SK-N-SH treated with all-trans-retinoic acid at 6 μM for 48 hours (cell line): Measurements from ENCODE around the gene SCN1A.

Experiments used
- ATAC-seq: fragments of 200-7000 bp; cut with Tn5 transposase; 3 replicates; pipeline ENCODE4 v1.9.1; 2020; ENCODE audit warnings: mild to moderate bottlenecking, moderate library complexity
- ARNTL ChIP-seq: fragments of 450-650 bp; formaldehyde crosslinking; IDR thresholded peaks from 2 replicates; pipeline ENCODE4 v1.5.0; 2020; ENCODE audit warnings: low read depth, mild to moderate bottlenecking, moderate library complexity, borderline replicate concordance
- BACH2 ChIP-seq: fragments of 250-450 bp; sonication (Bioruptor Pico); IDR thresholded peaks from 2 replicates; pipeline ENCODE4 v1.9.0; 2021; ENCODE audit warnings: mild to moderate bottlenecking, borderline replicate concordance
- CREB5 ChIP-seq: fragments of 250-450 bp; sonication (Bioruptor Pico); IDR thresholded peaks from 2 replicates; pipeline ENCODE4 v1.5.1; 2020; ENCODE audit warnings: low read depth, mild to moderate bottlenecking, moderate library complexity
- CSDC2 ChIP-seq: fragments of 250-450 bp; sonication (Bioruptor Pico); IDR thresholded peaks from 2 replicates; pipeline ENCODE4 v1.5.0; 2020; ENCODE audit warnings: mild to moderate bottlenecking, moderate library complexity
- CSRNP3 ChIP-seq: fragments of 250-450 bp; sonication (Bioruptor Pico); IDR thresholded peaks from 2 replicates; pipeline ENCODE4 v1.5.1; 2021; ENCODE audit warnings: mild to moderate bottlenecking, moderate library complexity
- ESRRG ChIP-seq: fragments of 250-450 bp; sonication (Bioruptor Pico); IDR thresholded peaks from 2 replicates; pipeline ENCODE4 v1.6.1; 2021; ENCODE audit warnings: mild to moderate bottlenecking
- GLIS3 ChIP-seq: fragments of 250-450 bp; sonication (Bioruptor Pico); IDR thresholded peaks from 2 replicates; pipeline ENCODE4 v1.5.0; 2020; ENCODE audit warnings: mild to moderate bottlenecking, moderate library complexity
- ISL1 ChIP-seq: fragments of 250-450 bp; sonication (Bioruptor Pico); IDR thresholded peaks from 2 replicates; pipeline ENCODE4 v2.1.2; 2022; ENCODE audit warnings: mild to moderate bottlenecking, moderate library complexity
- OSR1 ChIP-seq: fragments of 250-450 bp; sonication (Bioruptor Pico); IDR thresholded peaks from 2 replicates; pipeline ENCODE4 v1.8.0; 2022; ENCODE audit warnings: moderate library complexity, mild to moderate bottlenecking, inconsistent platforms
- PATZ1 ChIP-seq: fragments of 250-450 bp; sonication (Bioruptor Pico); IDR thresholded peaks from 2 replicates; pipeline ENCODE4 v1.8.0; 2020; ENCODE audit warnings: mild to moderate bottlenecking, moderate library complexity, borderline replicate concordance
- POU6F1 ChIP-seq: fragments of 250-450 bp; sonication (Bioruptor Pico); IDR thresholded peaks from 2 replicates; pipeline ENCODE4 v1.8.0; 2021; ENCODE audit warnings: low read depth, mild to moderate bottlenecking, moderate library complexity, borderline replicate concordance
- PPARA ChIP-seq: fragments of 250-450 bp; sonication (Bioruptor Pico); IDR thresholded peaks from 2 replicates; pipeline ENCODE4 v1.5.0; 2020; ENCODE audit warnings: mild to moderate bottlenecking, borderline replicate concordance
- RARB ChIP-seq: fragments of 250-450 bp; sonication (Bioruptor Pico); IDR thresholded peaks from 2 replicates; pipeline ENCODE4 v1.8.0; 2021; ENCODE audit warnings: mild to moderate bottlenecking, moderate library complexity
- SNAI2 ChIP-seq: fragments of 250-450 bp; sonication (Bioruptor Pico); IDR thresholded peaks from 2 replicates; pipeline ENCODE4 v1.5.0; 2020; ENCODE audit warnings: mild to moderate bottlenecking, moderate library complexity
- TCF4 ChIP-seq: fragments of 250-450 bp; sonication (Bioruptor Pico); IDR thresholded peaks from 2 replicates; pipeline ENCODE4 v1.8.0; 2021; ENCODE audit warnings: mild to moderate bottlenecking, moderate library complexity, borderline replicate concordance
- TOX ChIP-seq: fragments of 250-450 bp; sonication (Bioruptor Pico); IDR thresholded peaks from 2 replicates; pipeline ENCODE4 v1.8.0; 2021; ENCODE audit warnings: mild to moderate bottlenecking, moderate library complexity, borderline replicate concordance
- TSHZ2 ChIP-seq: fragments of 250-450 bp; sonication (Bioruptor Pico); IDR thresholded peaks from 2 replicates; pipeline ENCODE4 v1.5.0; 2020; ENCODE audit warnings: mild to moderate bottlenecking, moderate library complexity
- ZC3H10 ChIP-seq: fragments of 250-450 bp; sonication (Bioruptor Pico); IDR thresholded peaks from 2 replicates; pipeline ENCODE4 v1.5.1; 2021; ENCODE audit warnings: mild to moderate bottlenecking, moderate library complexity
- ZFP3 ChIP-seq: fragments of 250-450 bp; sonication (Bioruptor Pico); IDR thresholded peaks from 2 replicates; pipeline ENCODE4 v1.5.0; 2020; ENCODE audit warnings: mild to moderate bottlenecking, moderate library complexity
- ZFP30 ChIP-seq: fragments of 450-650 bp; formaldehyde crosslinking; IDR thresholded peaks from 2 replicates; pipeline ENCODE4 v1.5.0; 2022; ENCODE audit warnings: mild to moderate bottlenecking, moderate library complexity
- ZNF565 ChIP-seq: fragments of 450-650 bp; formaldehyde crosslinking; conservative IDR thresholded peaks from 2 replicates; pipeline ENCODE4 v1.5.0; 2020; ENCODE audit warnings: low read depth, mild to moderate bottlenecking, moderate library complexity
- ZNF70 ChIP-seq: fragments of 450-650 bp; formaldehyde crosslinking; IDR thresholded peaks from 2 replicates; pipeline ENCODE4 v1.5.0; 2020; ENCODE audit warnings: mild to moderate bottlenecking, moderate library complexity
- ZNF8 ChIP-seq: fragments of 450-650 bp; formaldehyde crosslinking; IDR thresholded peaks from 2 replicates; pipeline ENCODE4 v1.5.0; 2020; ENCODE audit warnings: mild to moderate bottlenecking, moderate library complexity

The SCN1A gene

GRCh38 chr2:166115589-166115988, 12.2 kb downstream of the SCN1A start:
- TF ChIP-seq PATZ1 (CRISPR knock-in tag) (no peak), TSHZ2 (CRISPR knock-in tag) (no peak), ZC3H10 (CRISPR knock-in tag) (no peak), CSDC2 (CRISPR knock-in tag) (no peak), TOX (no peak), ISL1 (CRISPR knock-in tag) (no peak), GLIS3 (CRISPR knock-in tag) (no peak), SNAI2 (CRISPR knock-in tag) (no peak), ZFP3 (CRISPR knock-in tag) (no peak), ZNF565 (CRISPR knock-in tag) (no peak), OSR1 (CRISPR knock-in tag) (no peak)

GRCh38 chr2:166112193-166112605, 15.6 kb downstream of the SCN1A start:
- peak; percentile 51 for ATAC-seq
- TF ChIP-seq ISL1 (CRISPR knock-in tag) = no peak
- no peak for TF ChIP-seq GLIS3 (CRISPR knock-in tag)
- no peak for TF ChIP-seq ESRRG (CRISPR knock-in tag)
- no peak for TF ChIP-seq PPARA (CRISPR knock-in tag)
- no peak for TF ChIP-seq CREB5 (CRISPR knock-in tag)
- no peak for TF ChIP-seq ZNF565 (CRISPR knock-in tag)
- TF ChIP-seq CSRNP3 = no peak
- TF ChIP-seq ARNTL (CRISPR knock-in tag) = no peak
- TF ChIP-seq ZC3H10 (CRISPR knock-in tag) = no peak
- TF ChIP-seq SNAI2 (CRISPR knock-in tag) = no peak
- no peak for TF ChIP-seq ZNF70 (CRISPR knock-in tag)
- TF ChIP-seq RARB (CRISPR knock-in tag) = no peak
- no peak for TF ChIP-seq CSDC2 (CRISPR knock-in tag)

More at GRCh38 chr2:166115589-166115988, 12.2 kb downstream of the SCN1A start:
- no peak for ATAC-seq

- peak; percentile 65; the same call in 1 of the 3 replicates for ATAC-seq
These were observed 21.3 kb downstream of the SCN1A start for GRCh38 chr2:166106431-166107015.

More at GRCh38 chr2:166106431-166107015, 21.3 kb downstream of the SCN1A start:
- no peak for TF ChIP-seq ZFP30
- TF ChIP-seq RARB (CRISPR knock-in tag) = no peak
- no peak for TF ChIP-seq ZFP3 (CRISPR knock-in tag)
- TF ChIP-seq POU6F1 = no peak
- TF ChIP-seq ZNF565 (CRISPR knock-in tag) = no peak
- TF ChIP-seq ESRRG (CRISPR knock-in tag) = no peak
- no peak for TF ChIP-seq CSDC2 (CRISPR knock-in tag)
- no peak for TF ChIP-seq ZNF8 (CRISPR knock-in tag)
- no peak for TF ChIP-seq BACH2 (CRISPR knock-in tag)
- TF ChIP-seq ZC3H10 (CRISPR knock-in tag) = no peak
- TF ChIP-seq TCF4 (CRISPR knock-in tag) = no peak
- TF ChIP-seq ARNTL (CRISPR knock-in tag) = no peak
- TF ChIP-seq, all 23 proteins: peak for 0
